ENCODE data around the gene LZTR1.

LZTR1 gene

DNA sequence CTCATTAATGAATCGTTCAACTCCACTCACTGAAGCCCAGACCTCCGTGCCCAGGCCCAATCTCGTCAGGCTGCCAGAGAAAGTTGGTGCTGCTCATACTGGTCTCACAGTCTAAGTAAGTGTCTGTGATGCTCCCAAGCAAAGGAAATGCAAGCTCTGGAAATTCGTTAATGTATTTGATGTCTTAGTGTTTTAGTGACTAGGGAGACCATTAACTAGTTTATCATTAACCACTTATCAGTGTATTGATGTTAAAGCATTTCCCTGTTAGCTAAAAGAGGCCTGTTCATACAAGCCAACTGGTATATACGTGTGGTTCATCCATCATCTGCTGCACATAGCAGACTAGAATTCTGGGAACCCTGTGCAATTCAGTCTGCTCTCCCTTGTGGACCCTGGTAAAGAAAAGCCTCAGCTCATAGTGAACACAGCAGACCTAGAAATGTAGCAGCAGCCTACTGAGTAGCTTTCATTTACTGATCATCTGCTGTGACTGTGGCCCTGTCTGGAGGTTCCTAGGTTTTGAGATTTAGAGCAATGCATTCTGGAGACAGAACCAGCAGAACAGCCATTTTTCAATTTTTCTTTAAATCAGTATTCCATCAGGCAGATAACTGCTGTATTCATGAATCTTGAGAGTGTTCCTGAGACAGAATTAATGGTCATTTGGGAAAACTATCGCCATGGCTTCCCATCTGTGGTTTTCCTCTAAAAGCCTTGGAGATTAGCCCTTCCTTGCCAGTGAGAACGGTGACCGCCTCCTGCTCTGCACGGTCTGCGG is 30.8 kb upstream of the LZTR1 start:
- DNase-seq (ENCODE audit: low read depth, low spot score), result no peak

DNA sequence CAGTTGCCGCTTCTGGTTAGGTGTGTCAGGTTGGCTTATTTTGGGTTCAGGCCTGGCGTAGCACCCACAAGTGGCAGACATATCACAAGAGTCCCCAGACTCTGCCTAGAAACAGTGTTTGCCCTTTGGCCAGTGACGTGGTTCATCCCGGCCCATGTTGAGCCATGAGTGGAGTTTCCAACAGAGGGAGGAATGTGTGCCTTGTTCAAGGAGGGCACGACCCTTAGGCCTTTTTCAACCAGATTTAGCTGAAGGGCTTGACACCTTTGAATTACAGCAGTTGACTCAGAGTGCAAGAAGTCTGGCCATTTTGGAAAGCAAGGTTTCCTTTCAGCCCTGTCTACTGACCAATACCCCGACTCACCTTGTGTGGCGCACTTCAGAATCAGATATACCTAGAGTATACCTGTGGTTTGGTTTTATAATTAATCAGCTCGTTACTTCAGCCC is 30.1 kb upstream of the LZTR1 start:
- DNase-seq (ENCODE audit: low read depth, low spot score), result no peak

DNA sequence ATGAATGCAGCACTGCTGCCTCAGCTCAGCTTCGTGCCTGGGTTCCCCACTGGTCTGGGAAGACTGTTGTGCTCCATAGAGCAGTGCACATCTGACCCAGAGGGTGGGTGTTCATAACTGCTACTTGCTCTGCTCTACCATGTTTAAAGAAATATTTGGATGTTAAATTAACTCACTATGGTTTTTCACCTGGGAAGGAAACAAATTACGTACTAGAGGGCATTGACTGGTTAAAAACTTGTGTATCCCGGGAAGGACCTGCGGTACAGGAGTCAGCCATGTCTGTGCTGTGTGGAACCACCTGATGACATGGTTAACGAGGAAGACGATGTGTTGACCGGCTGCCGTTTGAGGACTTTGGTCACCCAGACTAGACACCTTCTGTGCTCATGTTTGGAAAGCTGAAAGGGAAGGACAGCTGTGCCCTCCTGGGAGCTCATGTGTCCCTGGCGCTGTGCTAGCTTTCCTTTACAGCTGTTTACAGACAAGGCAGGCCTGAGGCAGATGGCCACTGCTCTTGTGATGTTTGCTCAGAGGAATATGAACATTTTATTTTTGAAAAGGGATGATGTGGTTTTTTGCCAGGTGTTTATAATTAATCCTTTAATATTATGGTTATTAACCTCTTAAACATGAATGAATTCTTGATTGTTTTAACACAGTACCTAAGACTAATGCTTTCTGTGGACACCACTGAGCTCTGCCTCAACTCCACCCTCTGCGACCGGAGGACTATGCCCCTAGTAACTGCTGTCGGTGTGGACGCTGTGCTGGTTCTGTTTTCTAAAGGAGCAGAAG is 29.4 kb upstream of the LZTR1 start:
- no peak for DNase-seq (ENCODE audit: low read depth, low spot score)

DNA sequence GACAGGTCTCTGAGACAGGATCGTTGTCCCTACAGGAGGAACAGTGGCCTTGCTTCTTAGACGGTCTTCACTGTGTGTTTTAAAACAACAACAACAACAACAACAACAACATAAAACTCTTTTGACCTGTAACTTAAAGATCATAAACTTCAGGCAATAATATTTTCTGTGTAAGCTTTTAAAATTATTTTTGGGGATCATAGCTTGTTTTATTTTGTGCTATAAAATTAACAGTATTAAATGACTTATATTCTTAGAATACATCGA is 28.8 kb upstream of the LZTR1 start:
- DNase-seq (ENCODE audit: low read depth, low spot score), result no peak

DNA sequence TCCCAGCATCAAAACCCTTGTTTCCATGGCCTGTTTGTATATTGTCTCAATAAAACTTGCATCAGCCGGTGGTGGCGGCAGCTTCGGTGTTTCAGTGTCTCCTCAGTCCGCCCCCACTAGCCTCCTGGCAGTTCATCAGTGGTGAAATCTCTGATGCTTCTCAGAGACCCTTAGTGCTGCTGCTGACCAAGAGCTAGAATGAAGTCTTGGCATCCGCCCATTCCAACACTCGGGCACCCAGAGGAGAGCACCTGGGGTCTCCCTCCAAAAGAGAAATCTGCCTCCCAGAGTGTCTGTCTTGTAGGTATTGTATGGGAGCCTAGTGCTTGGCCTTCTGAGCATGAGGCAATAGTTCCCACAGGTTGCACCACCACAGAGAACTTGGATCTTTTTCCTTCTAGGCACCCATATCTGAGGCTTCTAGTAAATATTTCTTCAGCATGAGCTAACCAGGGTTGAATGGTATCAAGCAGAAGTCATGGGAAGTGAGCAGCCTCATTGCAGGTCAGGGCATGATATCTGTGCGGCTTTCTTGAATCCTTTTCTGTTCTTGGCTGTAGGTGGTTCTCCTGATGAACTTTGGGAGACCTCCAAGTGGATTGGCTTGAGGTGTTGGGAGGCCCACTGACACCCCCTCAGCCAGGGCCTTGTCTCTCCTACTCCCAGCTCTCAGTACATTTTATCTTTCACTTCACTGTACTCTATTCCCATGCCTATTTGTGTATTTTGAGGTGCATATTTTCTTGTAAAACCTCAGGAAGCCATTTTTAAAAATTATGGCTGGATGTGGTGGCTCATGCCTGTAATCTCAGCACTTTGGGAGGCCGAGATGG is 28.2 kb upstream of the LZTR1 start:
- DNase-seq (ENCODE audit: low read depth, low spot score), result no peak

DNA sequence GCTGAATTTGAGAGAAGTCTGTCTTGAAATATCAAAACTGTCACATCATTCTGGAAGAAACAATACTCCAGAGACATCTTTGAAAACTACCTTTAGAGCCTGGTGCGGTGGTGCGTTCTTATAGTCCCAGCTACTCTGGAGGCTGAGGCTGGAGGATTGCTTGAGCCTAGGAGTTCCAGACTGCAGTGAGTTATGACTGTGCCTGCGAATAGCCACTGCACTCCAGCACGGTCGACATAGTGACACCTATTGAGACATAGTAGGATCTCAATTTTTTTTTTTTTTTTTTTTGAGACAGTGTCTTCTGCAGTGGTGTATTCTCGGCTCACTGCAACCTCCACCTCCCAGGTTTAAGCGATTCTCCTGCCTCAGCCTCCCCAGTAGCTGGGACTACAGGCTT is 26.5 kb upstream of the LZTR1 start:
- DNase-seq (ENCODE audit: low read depth, low spot score), result no peak

DNA sequence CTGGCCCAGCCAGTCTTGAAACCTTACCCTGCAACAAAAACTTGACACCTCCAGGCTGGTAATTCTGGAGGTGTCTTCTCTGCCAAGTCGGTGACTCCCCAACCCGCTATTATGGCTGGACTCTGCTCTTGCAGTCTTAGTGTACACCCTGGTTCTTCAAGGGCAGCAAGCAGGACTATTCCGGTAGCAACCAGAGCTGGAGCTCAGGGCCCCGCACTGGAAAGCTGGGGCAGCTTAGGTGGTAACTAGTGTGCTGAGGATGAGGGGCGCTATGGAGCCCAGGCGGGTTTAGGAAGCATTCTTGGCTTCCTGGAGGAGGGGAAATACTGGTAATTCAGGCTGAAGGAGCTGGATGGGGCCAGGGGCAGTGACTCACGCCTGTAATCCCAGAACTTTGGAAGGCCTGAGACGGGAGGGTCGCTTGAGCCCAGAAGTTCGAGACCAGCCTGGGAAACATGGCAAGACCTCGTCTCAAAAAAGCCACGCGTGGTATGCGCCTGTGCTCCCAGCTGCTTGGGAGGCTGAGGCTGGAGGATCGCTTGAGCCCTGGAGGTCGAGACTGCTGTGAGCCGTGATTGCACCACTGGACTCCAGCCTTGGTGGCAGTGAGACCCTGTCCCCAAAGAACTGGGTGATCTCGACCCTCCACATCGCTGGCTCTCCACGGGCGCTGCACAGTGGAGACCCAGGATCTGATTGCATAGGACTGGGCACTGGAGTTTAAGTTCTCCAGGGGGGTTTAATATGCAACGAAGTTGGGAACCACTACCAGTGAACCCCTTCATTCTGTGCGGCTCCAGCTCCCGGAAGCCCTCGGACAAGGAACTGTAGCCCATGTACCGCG is 25.6 kb upstream of the LZTR1 start:
- peak; percentile 28 for DNase-seq (ENCODE audit: low read depth, low spot score)

DNA sequence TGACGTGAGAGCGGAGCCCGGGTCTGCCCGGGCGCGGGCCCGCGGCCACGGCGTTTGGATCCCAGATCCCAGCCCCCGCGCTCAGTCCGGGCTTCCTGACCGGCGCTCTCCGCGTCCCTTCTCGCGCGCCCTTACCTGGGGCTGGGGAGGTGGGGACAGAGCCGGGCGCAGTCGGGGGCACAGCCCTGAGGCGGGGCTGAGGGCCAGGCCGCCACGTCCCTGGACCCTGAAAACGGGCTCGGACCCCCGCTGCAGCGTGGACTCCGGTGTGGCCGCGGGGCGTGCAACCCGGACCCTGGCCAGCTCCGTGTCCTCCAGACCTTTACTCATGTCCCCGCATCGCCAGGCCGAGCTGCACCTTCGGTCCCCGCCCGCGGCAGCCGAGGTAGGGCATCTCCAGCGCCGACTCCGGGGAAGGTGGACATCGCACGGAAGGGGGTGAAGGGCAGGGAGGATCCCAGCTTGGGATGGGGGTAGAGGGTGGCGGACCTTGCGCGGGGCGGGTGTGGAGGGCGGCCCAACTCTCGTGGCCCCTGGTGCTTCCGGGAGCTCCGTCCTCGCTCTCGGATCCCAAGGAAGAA is 24.9 kb upstream of the LZTR1 start:
- DNase-seq (ENCODE audit: low read depth, low spot score), result peak; percentile 48

DNA sequence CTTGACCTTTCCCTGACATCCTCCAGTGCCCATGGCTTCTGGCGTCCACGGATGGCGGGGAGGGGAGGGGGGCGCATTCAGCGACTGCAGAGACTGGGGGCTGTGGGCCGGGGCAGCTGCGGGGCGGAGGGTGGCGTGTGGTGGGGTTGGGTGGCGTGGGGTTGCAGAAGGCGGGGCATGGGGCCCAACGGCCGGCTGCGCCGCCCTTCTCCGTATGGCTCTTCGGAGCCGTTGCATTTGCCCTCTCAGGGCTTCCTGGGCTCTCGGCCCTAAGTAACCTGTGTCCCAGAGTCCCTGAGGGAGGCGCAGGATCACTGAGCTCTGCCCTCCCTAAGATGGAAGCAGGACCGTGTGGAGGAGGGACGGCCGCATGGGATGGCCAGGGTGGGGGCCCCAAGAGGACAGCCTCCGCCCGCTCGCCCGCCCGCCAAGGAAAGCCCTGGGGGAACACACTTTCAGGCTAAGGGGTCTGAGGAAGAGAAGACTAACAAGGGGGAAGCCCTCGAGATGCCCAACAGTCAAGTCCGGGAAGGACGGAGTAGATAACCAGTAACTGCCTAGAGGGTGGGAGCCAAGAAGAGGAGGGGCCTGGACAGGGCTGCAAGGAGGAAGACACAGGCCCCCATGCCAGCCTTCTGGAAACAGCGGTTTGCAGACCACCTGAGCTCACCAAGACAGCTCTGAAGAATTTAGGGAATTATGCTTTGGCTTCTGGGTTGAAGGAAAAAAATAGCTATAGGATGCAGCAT is 24.2 kb upstream of the LZTR1 start:
- DNase-seq (ENCODE audit: low read depth, low spot score), result peak; percentile 39

DNA sequence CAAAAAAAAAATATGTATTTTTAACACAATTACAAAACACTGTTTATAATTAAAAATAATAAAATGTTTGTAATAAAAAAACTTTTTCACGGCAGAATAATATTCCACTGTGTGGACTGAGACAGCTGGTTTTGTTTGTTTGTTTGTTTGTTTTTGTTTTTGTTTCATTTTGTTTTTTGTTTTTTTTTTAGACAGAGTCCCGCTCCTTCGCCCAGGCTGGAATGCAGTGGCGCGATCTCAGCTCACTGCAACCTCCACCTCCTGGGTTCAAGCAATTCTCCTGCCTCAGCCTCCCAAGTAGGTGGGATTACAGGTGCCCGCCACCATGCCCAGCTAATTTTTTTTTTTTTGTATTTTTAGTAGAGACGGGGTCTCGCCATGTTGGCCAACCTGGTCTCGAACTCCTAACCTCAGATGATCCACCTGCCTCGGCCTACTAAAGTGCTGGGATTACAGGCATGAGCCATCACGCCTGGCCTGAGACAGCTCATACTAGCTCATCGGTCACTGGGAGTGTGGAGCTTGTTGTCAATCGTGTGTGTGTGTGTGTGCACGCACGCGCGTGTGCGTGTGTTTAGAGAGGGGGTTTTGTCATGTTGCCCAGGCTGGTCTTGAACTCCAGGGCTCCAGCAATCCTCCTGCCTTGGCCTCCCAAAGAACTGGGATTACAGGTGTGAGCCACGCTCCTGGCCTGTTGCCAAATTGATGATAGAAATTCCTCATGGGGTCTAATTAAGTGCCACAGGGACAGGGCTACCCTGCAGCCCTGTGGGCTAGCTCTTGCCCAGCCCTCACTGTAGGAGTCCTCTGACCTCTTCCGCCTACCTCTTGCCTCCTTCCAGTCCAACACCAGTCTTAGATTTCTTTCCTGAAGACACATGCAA is 22.3 kb upstream of the LZTR1 start:
- DNase-seq (ENCODE audit: low read depth, low spot score), result no peak

DNA sequence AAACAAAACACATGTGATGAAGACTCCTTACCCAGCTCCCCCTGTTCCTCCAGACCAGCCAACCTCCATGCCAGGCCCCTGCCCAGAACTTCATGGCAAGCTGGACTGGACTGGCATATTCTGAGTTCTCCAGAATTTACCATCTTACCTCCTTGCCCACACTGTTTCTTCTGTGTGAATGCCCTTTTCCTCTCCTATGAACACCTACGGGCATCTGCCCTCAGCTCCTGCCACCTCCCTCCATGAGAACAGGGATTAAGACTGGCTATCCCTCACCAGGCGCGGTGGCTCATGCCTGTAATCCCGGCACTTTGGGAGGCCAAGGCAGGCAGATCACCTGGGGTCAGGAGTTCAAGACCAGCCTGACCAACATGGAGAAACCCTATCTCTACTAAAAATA is 21.5 kb upstream of the LZTR1 start:
- DNase-seq (ENCODE audit: low read depth, low spot score), result no peak

DNA sequence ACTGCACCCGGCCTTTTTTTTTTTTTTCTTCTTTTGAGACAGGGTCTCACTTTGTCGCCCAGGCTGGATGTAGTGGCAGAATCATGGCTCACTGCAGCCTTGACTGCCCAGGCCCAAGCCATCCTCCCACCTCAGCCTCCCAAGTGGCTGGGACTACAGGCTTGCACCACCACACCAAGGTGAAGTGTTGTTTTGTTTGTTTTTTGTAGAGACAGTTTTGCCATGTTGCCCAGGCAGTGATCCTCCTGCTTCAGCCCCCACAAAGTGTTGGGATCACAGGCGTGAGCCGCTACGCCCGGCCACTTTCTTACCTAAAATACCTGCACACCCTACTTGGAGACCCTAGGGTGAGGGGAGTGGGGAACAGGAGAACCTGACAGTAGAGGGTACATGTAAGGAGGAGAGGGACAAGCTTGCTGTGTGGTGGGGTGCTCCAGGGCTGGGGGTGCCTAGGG is 19.6 kb upstream of the LZTR1 start:
- DNase-seq (ENCODE audit: low read depth, low spot score), result no peak

DNA sequence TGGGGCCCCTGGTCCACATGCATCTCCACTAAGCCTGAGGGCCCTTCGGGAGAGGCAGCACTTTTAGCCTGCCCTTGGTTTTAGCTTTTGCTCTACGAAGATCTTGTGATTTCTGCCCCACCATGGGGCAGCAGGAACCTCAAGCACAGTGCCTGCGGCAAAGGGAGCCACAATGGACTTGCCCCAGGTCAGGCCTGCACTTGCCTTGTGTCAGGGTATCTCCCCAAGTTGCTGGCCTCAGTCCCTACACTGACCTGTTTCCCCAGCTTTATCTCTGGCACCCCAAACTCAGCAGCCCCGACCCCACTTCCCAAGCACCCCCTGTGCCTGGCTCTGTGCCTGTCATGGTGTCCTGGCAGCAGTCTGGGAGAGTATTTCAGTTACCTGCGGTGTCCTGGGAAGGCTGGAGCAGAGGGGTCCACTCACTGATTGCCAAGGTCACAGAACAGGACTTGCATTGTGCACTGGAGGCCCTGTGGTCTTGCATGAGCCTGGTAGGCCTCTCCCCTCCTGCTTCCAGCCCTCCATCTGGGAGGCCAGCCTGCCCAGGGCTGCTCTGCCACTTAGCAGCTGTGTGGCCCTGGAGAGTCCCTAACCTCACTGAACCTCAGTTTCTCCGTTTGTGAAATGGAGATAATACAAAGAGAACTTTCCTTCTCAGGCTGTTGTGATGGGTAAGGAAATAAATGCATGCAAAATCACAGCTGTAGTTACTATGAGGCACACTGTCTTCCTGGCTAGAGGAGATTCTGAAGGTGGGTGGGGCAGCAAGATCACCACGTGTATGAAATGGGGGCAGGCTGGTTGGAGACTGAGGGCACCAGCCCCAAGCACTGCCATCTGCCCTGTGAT is 18.7 kb upstream of the LZTR1 start:
- DNase-seq (ENCODE audit: low read depth, low spot score), result no peak

DNA sequence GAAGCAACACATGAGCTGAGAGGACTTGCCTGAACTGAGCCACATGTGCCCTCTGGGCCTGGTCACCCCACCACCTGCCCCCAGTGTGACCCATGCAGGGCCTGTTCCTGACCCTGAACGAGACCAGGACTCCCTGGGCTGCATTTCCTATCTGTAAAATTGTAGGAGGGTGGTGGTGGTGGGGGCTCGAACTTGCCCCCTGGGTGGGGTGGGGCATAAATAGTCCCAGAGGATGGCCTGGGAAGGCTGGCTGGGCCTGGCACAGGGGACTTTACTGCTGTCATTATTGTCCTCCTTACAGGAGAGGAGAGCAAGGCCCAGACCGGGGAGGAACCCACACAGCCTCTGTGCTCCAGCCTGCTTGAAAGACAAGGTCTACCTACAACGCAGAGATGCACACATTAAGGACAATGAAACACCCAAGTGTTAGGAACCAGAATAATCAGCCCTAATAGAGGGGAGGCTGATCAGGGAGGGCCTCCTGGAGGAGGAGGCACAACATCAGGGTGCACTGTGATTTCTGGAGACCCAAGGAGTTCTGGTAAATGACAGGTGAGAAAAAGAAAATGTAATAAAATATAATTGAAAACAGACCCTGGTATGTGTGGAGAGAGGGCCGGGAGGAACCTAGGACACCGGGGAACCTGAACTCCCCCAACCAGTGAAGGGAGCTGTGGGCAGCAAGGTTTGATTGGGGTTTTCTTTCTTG is 17.9 kb upstream of the LZTR1 start:
- DNase-seq (ENCODE audit: low read depth, low spot score), result no peak

DNA sequence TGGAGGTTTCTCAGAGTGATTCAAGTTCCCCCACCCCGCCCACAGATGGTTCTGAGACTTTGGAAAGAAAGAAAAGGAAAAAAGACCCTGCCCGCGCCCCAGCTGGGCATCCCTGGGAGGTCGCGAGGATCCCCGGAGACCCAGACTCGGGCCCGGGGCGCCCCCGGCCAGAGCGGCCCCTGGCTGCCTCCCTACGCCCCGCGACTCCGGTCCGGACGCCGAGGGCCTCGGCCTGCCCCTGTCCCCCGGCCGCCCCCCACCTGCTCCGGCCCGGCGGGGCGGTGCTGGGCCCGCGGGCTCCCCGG is 17.3 kb upstream of the LZTR1 start:
- DNase-seq (ENCODE audit: low read depth, low spot score), result no peak

DNA sequence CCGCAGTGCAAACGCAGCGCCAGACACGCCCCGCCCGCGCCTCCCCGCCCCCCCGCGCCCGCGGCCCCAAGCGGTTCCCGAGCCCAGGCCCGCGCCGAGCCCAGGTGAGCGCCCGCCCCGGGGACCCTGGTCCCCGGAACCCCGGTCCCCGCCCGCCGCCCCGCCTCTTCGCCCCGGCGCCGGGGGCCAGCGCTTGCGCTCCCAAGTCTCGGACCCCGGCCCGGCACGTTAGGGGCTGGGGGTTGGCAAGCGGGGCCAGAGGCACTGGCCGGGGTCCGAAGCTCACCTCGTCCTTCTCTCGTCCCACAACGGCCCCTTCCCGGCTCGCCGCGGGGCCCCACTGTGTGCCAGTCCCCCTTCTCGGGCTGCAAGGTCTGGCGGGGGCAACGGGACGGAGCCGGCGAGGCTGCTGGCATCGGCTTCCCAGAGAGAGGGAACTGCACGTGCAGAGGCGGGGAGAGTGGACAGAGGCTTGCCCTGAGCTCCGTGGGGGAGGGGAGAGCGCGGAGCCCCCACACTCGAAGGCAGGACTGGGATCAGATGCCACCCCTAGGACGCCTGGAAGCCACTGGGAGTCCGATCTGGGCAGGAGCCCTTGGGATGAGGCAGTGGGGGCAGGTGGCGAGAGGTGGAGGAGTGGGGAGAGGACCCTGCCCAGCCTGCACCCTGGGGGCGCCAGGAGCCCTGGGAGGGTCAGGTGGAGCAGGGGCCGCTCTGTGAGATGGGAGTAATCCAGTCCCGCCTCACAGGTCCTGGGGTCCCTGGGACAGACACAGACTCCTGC is 16.8 kb upstream of the LZTR1 start:
- no peak for DNase-seq (ENCODE audit: low read depth, low spot score)
